C4-2B (cell line): ENCODE measurements around the gene ALDH18A1.

Experiments used
- H3K27ac ChIP-seq: fragments of 450-650 bp; 2 replicates; pipeline ENCODE4 v1.5.1; 2017
- ZFX ChIP-seq: fragments of 450-650 bp; IDR thresholded peaks from 2 replicates; pipeline ENCODE4 v1.6.1; 2017
- TF ChIP-seq, protein P1 (sequence below): fragments of 450-650 bp; conservative IDR thresholded peaks from 2 replicates; pipeline ENCODE4 v1.5.1; 2017; ENCODE audit warnings: mild to moderate bottlenecking

The ALDH18A1 gene

DNA sequence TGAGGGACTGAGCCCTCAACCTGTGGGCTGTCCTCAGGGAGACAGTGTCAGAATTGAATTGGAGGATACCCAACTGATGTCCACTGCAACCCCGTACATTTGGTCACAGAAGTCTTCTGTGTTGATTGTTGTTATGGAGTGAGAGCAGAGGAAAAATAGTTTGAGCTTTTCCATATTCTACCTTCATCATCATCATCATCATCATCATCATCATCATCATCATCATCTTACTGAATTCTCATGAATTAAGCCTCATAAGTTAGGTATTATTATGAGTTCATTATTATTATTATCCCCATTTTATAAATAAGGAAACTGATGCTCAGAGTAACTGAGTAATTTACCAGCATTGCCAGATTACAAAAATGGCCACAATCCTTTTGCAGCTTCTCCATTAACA is 8.4 kb downstream of the ALDH18A1 start:
- H3K27ac ChIP-seq = no peak overlapping the region

GRCh38 chr10:95646160-95646559 is 10.4 kb downstream of the ALDH18A1 start:
- TF ChIP-seq, protein P1, sequence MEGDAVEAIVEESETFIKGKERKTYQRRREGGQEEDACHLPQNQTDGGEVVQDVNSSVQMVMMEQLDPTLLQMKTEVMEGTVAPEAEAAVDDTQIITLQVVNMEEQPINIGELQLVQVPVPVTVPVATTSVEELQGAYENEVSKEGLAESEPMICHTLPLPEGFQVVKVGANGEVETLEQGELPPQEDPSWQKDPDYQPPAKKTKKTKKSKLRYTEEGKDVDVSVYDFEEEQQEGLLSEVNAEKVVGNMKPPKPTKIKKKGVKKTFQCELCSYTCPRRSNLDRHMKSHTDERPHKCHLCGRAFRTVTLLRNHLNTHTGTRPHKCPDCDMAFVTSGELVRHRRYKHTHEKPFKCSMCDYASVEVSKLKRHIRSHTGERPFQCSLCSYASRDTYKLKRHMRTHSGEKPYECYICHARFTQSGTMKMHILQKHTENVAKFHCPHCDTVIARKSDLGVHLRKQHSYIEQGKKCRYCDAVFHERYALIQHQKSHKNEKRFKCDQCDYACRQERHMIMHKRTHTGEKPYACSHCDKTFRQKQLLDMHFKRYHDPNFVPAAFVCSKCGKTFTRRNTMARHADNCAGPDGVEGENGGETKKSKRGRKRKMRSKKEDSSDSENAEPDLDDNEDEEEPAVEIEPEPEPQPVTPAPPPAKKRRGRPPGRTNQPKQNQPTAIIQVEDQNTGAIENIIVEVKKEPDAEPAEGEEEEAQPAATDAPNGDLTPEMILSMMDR = no peak
- no peak for TF ChIP-seq ZFX
- no peak overlapping the region for H3K27ac ChIP-seq

More for the DNA sequence above, 8.4 kb downstream of the ALDH18A1 start:
- no peak for TF ChIP-seq ZFX
- TF ChIP-seq, protein P1 = no peak

GRCh38 chr10:95644901-95645300 is 11.6 kb downstream of the ALDH18A1 start:
- H3K27ac ChIP-seq = no peak overlapping the region
- TF ChIP-seq, protein P1 = no peak
- no peak for TF ChIP-seq ZFX

GRCh38 chr10:95640891-95641315 is 15.6 kb downstream of the ALDH18A1 start:
- no peak overlapping the region for H3K27ac ChIP-seq
- TF ChIP-seq, protein P1 = no peak
- TF ChIP-seq ZFX = no peak

GRCh38 chr10:95637911-95638310 is 18.6 kb downstream of the ALDH18A1 start:
- TF ChIP-seq, protein P1 = no peak
- no peak for TF ChIP-seq ZFX
- H3K27ac ChIP-seq = no peak overlapping the region

DNA sequence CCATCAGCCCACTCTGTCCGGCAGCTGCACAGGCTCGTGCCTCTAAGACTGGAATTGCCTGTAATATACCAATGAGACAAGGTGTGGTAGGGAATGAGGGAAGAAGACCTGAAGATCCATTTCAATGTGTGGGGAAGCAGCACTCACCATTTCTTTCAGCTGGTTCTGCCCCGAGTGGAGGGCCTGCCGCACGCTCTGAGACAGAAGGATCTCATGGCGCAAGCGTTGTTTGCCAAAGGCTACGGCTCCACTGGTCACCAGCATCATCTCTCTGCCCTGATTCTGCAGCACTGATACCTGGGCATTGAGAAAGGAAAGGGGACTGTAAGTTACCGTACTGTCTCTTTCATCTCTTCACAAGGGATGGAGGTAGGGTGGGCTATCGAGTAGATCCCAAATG is 19.4 kb downstream of the ALDH18A1 start:
- TF ChIP-seq ZFX = no peak
- TF ChIP-seq, protein P1 = no peak

GRCh38 chr10:95635319-95635733 is 21.2 kb downstream of the ALDH18A1 start:
- H3K27ac ChIP-seq = no peak overlapping the region
- no peak for TF ChIP-seq ZFX
- TF ChIP-seq, protein P1 = no peak

More for the DNA sequence above, 19.4 kb downstream of the ALDH18A1 start:
- no peak overlapping the region for H3K27ac ChIP-seq
